GM19372 (cell line): ENCODE measurements around the gene NOL4L.
"Not testable (repeated sequence)": the region's sequence is repeated elsewhere in the genome, so short reads cannot be mapped to it uniquely, and the experiment has no call there.

ENCODE experiments used
- ATAC-seq: cut with Tn5 transposase; IDR thresholded peaks from one replicate; pipeline ENCODE4 v1.9.1; 2021; ENCODE audit warnings: mild to moderate bottlenecking, low read depth, moderate library complexity; ENCODE audit not compliant: unreplicated experiment

NOL4L gene

GRCh38 chr20:32512047-32512385 is 73.1 kb downstream of the NOL4L start:
- no peak for ATAC-seq

GRCh38 chr20:32511358-32512046 is 73.6 kb downstream of the NOL4L start:
- ATAC-seq, result no peak

- ATAC-seq, result no peak
Measured at GRCh38 chr20:32510601-32511357, 74.4 kb downstream of the NOL4L start.

- no peak for ATAC-seq
Measured at GRCh38 chr20:32510120-32510600, 75.0 kb downstream of the NOL4L start.

- no peak for ATAC-seq
Measured at GRCh38 chr20:32509639-32510066, 75.5 kb downstream of the NOL4L start.

- ATAC-seq, result no peak
Measured at GRCh38 chr20:32508775-32509119, 76.4 kb downstream of the NOL4L start.

GRCh38 chr20:32507998-32508774 is 76.9 kb downstream of the NOL4L start:
- no peak for ATAC-seq

- ATAC-seq, result no peak
Measured at GRCh38 chr20:32506721-32507120, 78.4 kb downstream of the NOL4L start.

- ATAC-seq, result no peak
Measured at GRCh38 chr20:32505723-32506473, 79.2 kb downstream of the NOL4L start.

GRCh38 chr20:32501709-32502108 is 83.4 kb downstream of the NOL4L start:
- no peak for ATAC-seq

GRCh38 chr20:32497589-32498224 is 87.4 kb downstream of the NOL4L start:
- ATAC-seq, result no peak

GRCh38 chr20:32496811-32497533 is 88.2 kb downstream of the NOL4L start:
- no peak for ATAC-seq

GRCh38 chr20:32495949-32496348 is 89.2 kb downstream of the NOL4L start:
- no peak for ATAC-seq

GRCh38 chr20:32495217-32495565 is 89.9 kb downstream of the NOL4L start:
- ATAC-seq, result no peak

- no peak for ATAC-seq
Measured at GRCh38 chr20:32494483-32495216, 90.5 kb downstream of the NOL4L start.

- ATAC-seq, result no peak
Measured at GRCh38 chr20:32493356-32493755, 91.8 kb downstream of the NOL4L start.

- ATAC-seq, result not testable (repeated sequence)
Measured at GRCh38 chr20:32491764-32492151, 93.4 kb downstream of the NOL4L start.

- ATAC-seq, result no peak
Measured at GRCh38 chr20:32490942-32491763, 94.0 kb downstream of the NOL4L start.
